ENCODE measurements around the gene TSPAN5.

The TSPAN5 gene

DNA sequence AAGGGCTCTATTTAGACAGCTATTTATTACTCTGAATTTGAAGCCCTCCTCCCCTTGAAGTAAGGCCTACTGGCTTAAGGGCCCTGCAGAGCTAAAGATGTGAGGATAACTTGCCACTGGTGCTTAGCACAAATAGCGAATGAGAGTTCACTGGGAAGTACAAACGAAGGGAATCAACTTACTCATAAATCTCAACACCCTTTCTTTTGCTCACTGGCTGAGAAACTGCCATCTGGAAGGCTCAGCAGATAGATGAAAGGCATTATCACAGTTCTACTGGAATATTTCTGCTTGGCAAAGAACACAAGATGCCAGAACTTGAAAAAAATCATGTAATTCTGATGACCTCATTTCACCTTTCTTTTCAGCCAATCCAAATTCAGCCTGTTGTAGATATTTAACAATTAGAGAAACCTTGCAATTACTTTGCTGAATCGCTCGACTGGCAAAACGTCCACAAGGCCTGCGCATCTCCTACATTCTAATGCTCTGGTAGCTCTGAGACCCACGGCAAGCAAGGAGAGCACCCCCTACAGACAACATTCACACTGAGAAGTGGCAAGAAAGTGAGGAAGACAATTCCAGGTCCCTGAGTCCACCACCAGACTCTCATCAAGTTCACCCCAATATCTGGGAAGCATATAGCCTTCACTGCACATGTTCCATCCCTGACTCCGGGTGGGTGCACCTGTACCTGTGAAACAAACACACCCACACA, 27.5 kb downstream of the TSPAN5 start:
- no peak for TF ChIP-seq CTCF (IDR thresholded peaks at IDR 0.05; ENCODE audit: borderline replicate concordance, insufficient read depth, low read depth, low read length)
- no peak overlapping the region for H3K4me3 ChIP-seq (ENCODE audit: low read depth, low read length)

GRCh38 chr4:98627531-98628257, 30.7 kb downstream of the TSPAN5 start:
- no peak overlapping the region for H3K4me3 ChIP-seq (ENCODE audit: low read depth, low read length)
- TF ChIP-seq CTCF (IDR thresholded peaks at IDR 0.05; ENCODE audit: borderline replicate concordance, insufficient read depth, low read depth, low read length): no peak

DNA sequence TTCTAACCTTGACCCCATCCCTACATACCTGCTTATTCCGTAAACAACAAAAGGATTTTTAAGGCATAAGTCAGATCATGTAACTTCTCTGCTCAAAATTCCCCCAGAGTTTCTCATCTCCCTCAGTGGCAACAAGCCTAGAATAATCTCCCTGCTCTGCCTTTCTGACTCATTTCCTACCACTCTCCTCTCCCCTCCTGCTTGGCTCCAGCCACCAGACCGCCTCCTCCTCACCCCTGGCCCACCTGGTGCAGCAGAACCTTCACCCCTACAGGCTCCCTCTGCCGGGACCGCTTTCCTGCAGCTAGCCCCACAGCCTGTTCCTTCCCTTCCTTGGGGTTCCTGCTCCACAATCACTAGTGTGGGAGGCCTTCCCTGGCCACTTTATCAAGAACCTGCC, 32.1 kb downstream of the TSPAN5 start:
- no peak overlapping the region for H3K4me3 ChIP-seq (ENCODE audit: low read depth, low read length)
- no peak for TF ChIP-seq CTCF (IDR thresholded peaks at IDR 0.05; ENCODE audit: borderline replicate concordance, insufficient read depth, low read depth, low read length)

DNA sequence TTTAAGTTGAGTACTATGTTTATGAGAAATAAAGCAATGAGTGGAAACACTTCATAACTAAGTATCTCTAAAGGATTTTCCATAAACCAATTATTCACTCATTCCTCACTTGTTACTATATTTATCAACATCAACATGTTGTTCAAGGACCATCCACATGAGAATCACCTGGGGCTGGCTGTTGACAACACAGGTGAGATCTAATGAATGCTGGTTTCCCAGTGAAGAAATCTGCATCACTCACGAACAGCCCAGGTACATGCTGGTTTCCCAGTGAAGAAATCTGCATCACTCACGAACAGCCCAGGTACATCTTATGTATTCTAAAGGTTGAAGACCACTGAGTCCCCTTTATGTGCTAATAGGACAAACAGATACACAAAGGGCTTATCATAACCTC, 32.5 kb downstream of the TSPAN5 start:
- H3K4me3 ChIP-seq (ENCODE audit: low read depth, low read length): no peak overlapping the region
- TF ChIP-seq CTCF (IDR thresholded peaks at IDR 0.05; ENCODE audit: borderline replicate concordance, insufficient read depth, low read depth, low read length): no peak

- TF ChIP-seq CTCF (IDR thresholded peaks at IDR 0.05; ENCODE audit: borderline replicate concordance, insufficient read depth, low read depth, low read length): no peak
- H3K4me3 ChIP-seq (ENCODE audit: low read depth, low read length): no peak overlapping the region
These were observed 33.0 kb downstream of the TSPAN5 start for GRCh38 chr4:98625399-98625798.

- H3K4me3 ChIP-seq (ENCODE audit: low read depth, low read length): no peak overlapping the region
- TF ChIP-seq CTCF (IDR thresholded peaks at IDR 0.05; ENCODE audit: borderline replicate concordance, insufficient read depth, low read depth, low read length): no peak
These were observed 33.8 kb downstream of the TSPAN5 start for GRCh38 chr4:98624642-98625041.

DNA sequence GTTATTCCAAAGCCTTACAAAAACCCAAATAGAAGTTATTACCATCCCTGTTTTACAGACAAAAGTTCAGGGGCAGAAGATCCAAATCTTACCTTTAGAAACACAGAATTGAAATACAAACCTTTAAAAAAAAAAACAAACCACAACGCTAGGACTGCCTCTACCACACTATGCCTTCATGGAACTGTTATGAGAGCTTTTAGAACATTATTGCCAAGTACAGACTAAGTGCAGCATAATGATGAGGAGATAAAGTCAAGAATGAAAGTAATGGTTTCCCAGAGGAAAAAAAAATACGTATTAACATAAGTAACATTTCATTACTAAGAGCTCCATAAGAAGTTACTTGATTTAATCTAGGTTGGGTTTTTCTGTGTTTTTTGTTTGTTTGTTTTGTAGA, 34.3 kb downstream of the TSPAN5 start:
- no peak overlapping the region for H3K4me3 ChIP-seq (ENCODE audit: low read depth, low read length)
- no peak for TF ChIP-seq CTCF (IDR thresholded peaks at IDR 0.05; ENCODE audit: borderline replicate concordance, insufficient read depth, low read depth, low read length)

Data from GM12875 (cell line).